GM19193 (cell line): ENCODE data around the gene HNRNPC.

Experiments used
- POLR2A ChIP-seq: IDR thresholded peaks from 4 replicates; pipeline ENCODE4 v1.6.1; 2011; ENCODE audit not compliant: insufficient read depth, insufficient read length; ENCODE audit errors: extremely low read depth

Gene HNRNPC

GRCh38 chr14:21205678-21206581, 63.3 kb downstream of the HNRNPC start:
- no peak for TF ChIP-seq POLR2A

- no peak for TF ChIP-seq POLR2A
Observed at GRCh38 chr14:21205026-21205677, 64.1 kb downstream of the HNRNPC start.

GRCh38 chr14:21204167-21205025, 64.8 kb downstream of the HNRNPC start:
- peak; percentile 13 for TF ChIP-seq POLR2A

- peak; percentile 56 for TF ChIP-seq POLR2A
Observed at GRCh38 chr14:21203470-21204166, 65.6 kb downstream of the HNRNPC start.

GRCh38 chr14:21202463-21203358, 66.5 kb downstream of the HNRNPC start:
- no peak for TF ChIP-seq POLR2A

- TF ChIP-seq POLR2A = no peak
Observed at GRCh38 chr14:21201732-21202462, 67.3 kb downstream of the HNRNPC start.

GRCh38 chr14:21200752-21201461, 68.3 kb downstream of the HNRNPC start:
- TF ChIP-seq POLR2A = peak; percentile 24

- no peak for TF ChIP-seq POLR2A
Observed at GRCh38 chr14:21199611-21200560, 69.4 kb downstream of the HNRNPC start.

- no peak for TF ChIP-seq POLR2A
Observed at GRCh38 chr14:21197418-21198205, 71.6 kb downstream of the HNRNPC start.

GRCh38 chr14:21194597-21194996, 74.6 kb downstream of the HNRNPC start:
- no peak for TF ChIP-seq POLR2A
